Mesothelial cell of epicardium (in vitro differentiated cells): ENCODE measurements around the gene PRRT3. TPM values are rescaled to one million over a fixed set of nuclear protein-coding genes. Genes with fewer than 3 reads are reported as not detected.

Experiments
- DNase-seq, 2 experiments: peaks; one replicate each; pipeline ENCODE4 v3.0.0; 2021; ENCODE audit warnings: low spot score in 2 of 2; ENCODE audit not compliant: unreplicated experiment in 2 of 2
- H3K27ac Mint-ChIP-seq: 2 replicates; pipeline ENCODE4 v1.8.0; 2021; ENCODE audit warnings: mixed read lengths
- H3K27me3 Mint-ChIP-seq: 2 replicates; pipeline ENCODE4 v1.8.0; 2021; ENCODE audit warnings: low read depth, mixed read lengths
- H3K36me3 Mint-ChIP-seq: 2 replicates; pipeline ENCODE4 v1.8.0; 2021; ENCODE audit warnings: mixed read lengths
- H3K4me1 Mint-ChIP-seq: 2 replicates; pipeline ENCODE4 v1.8.0; 2021; ENCODE audit warnings: mixed read lengths
- H3K4me3 Mint-ChIP-seq: 2 replicates; pipeline ENCODE4 v1.8.0; 2021; ENCODE audit warnings: mild to moderate bottlenecking, moderate library complexity, mixed read lengths
- H3K9me3 Mint-ChIP-seq: 2 replicates; pipeline ENCODE4 v1.8.0; 2021; ENCODE audit warnings: mixed read lengths
- total RNA-seq: library from RNA; stranded (reverse); gene quantifications from 3 replicates; pipeline ENCODE4 v1.2.1, GENCODE V29; 2021
- TF ChIP-seq, protein P1 (sequence below): fragments of 200-600 bp; sonication (generic); IDR thresholded peaks from one replicate; pipeline ENCODE4 v1.5.0; 2021; ENCODE audit warnings: antibody characterized with exemption; ENCODE audit not compliant: unreplicated experiment

The PRRT3 gene
- total RNA-seq, 1 donor from 2014 or later = 8.3 TPM

DNA sequence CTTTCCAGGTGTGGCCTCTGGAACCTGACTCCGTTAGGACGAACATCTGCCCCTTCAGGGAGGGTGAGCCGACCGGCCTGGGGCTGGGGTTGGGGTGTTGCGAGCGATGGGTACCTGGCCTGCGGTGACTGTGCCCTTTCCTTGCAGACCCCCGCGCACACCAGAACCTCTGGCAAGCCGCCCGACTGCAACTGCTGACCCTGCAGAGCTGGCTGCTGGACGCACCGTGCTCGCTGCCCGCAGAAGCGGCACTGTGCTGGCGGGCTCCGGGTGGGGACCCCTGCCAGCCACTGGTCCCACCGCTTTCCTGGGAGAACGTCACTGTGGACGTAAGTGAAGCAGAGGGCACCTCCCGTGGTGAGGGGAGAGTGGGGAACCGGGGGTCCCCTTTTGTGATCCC, 24.1 kb downstream of the PRRT3 start:
- H3K9me3 Mint-ChIP-seq = no peaks in the 10 kb centered on the region
- no peak overlapping the region for H3K4me3 Mint-ChIP-seq
- DNase-seq = no peak

DNA sequence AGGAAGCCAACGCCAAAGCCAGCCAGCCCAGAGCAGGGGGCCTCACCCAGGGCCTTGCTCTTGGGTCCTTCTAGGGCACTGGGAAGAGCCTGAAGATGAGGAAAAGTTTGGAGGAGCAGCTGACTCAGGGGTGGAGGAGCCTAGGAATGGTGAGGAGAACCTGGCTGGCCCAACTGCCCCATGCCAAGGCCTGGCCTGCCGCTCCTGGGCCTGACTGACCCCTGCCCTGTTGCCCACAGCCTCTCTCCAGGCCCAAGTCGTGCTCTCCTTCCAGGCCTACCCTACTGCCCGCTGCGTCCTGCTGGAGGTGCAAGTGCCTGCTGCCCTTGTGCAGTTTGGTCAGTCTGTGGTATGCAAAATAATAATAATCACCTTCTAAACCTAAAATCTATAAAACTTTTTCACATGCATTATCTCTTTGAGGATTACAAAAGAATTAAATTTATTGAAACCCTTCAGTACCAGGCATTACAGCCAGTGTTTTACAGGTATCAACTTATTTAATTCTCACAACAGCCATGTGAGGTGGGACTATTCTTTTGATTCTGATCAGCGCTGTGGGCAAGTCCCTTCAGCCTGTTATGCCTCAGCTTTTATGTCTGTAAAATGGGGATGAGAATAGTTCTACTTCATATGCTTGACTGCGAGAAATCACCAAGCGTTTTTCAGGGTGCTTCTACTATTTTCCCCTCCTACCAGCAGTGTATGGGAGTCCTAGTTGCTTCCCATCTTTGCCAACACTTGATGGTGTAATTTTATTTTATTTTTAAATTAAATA, 33.8 kb downstream of the PRRT3 start:
- TF ChIP-seq, protein P1, sequence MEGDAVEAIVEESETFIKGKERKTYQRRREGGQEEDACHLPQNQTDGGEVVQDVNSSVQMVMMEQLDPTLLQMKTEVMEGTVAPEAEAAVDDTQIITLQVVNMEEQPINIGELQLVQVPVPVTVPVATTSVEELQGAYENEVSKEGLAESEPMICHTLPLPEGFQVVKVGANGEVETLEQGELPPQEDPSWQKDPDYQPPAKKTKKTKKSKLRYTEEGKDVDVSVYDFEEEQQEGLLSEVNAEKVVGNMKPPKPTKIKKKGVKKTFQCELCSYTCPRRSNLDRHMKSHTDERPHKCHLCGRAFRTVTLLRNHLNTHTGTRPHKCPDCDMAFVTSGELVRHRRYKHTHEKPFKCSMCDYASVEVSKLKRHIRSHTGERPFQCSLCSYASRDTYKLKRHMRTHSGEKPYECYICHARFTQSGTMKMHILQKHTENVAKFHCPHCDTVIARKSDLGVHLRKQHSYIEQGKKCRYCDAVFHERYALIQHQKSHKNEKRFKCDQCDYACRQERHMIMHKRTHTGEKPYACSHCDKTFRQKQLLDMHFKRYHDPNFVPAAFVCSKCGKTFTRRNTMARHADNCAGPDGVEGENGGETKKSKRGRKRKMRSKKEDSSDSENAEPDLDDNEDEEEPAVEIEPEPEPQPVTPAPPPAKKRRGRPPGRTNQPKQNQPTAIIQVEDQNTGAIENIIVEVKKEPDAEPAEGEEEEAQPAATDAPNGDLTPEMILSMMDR = no peak
- H3K36me3 Mint-ChIP-seq = peaks cover 3% of the 10 kb centered on the region
- H3K4me3 Mint-ChIP-seq = no peak overlapping the region
- no peak overlapping the region for H3K27ac Mint-ChIP-seq
- H3K27me3 Mint-ChIP-seq = no peaks in the 10 kb centered on the region
- H3K9me3 Mint-ChIP-seq = no peaks in the 10 kb centered on the region
- DNase-seq = no peak
- peaks cover 22% of the 10 kb centered on the region for H3K4me1 Mint-ChIP-seq

More for the DNA sequence above, 24.1 kb downstream of the PRRT3 start:
- Mint-ChIP-seq H3K27me3 (no peaks in the 10 kb centered on the region), H3K4me1 (peaks cover 3% of the 10 kb centered on the region), H3K36me3 (peaks cover 18% of the 10 kb centered on the region), H3K27ac (no peak overlapping the region)
- TF ChIP-seq, protein P1 = no peak

DNA sequence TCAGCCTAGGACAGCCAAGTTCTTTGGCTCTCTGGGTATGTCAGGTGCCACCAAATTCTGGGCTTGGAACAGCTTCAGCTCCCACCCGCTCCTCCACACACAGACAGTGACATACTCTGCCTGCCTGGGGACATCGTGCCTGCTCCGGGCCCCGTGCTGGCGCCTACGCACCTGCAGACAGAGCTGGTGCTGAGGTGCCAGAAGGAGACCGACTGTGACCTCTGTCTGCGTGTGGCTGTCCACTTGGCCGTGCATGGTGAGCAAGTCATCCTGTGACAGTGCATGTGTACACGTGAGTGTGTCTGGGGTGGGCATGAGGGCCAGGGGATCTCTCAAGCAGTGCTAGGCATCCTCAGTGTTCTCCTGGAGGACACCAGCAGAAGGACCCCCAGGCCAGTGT, 34.4 kb downstream of the PRRT3 start:
- Mint-ChIP-seq H3K36me3 (peaks cover 3% of the 10 kb centered on the region), H3K9me3 (no peaks in the 10 kb centered on the region), H3K27ac (peak overlapping the region; percentile 85), H3K4me3 (peak overlapping the region; percentile 28), H3K27me3 (no peaks in the 10 kb centered on the region), H3K4me1 (peaks cover 22% of the 10 kb centered on the region)
- no peak for DNase-seq
- TF ChIP-seq, protein P1 = no peak

DNA sequence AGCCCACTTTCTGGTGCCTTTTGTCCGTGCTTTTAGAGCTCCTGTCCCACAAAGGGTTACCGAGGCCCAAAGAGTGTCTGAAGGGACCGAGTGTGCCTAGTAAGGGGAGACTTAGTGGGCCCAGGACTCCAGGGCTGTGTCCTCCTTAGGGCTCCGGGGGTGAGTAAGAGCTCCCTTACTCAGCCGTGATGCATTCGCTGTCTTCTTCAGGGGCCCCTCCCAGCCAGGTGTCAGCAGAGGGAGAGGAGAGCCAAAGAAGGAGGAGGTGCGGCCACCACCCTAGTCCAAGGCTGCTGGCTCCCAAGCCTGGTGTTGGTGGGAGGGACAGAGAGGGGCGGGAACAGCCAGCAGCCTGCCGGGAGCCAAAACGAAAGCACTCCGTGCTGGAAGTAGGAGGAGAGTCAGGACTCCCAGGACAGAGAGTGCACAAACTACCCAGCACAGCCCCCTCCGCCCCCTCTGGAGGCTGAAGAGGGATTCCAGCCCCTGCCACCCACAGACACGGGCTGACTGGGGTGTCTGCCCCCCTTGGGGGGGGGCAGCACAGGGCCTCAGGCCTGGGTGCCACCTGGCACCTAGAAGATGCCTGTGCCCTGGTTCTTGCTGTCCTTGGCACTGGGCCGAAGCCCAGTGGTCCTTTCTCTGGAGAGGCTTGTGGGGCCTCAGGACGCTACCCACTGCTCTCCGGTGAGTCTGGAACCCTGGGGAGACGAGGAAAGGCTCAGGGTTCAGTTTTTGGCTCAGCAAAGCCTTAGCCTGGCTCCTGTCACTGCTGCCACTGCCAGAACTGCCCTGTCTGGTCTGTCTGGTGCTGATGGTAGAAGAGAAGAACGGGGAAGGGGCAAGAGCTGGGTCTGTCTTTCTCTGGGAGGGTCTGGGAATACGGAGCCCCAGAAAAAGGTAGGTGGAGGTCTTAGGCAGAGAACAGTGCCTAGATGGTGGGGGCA, 35.2 kb downstream of the PRRT3 start, which contains the start of gene IL17RC:
Gene IL17RC, plus strand, starts transcription at position 365 of the 947 bp plus-strand sequence. Its CDS starts 218 bp downstream, at position 583.
- TF ChIP-seq, protein P1 = no peak
- peaks cover 22% of the 10 kb centered on the region for H3K4me1 Mint-ChIP-seq
- H3K9me3 Mint-ChIP-seq = no peaks in the 10 kb centered on the region
- H3K4me3 Mint-ChIP-seq = peak within 1 kb of the TSS; percentile 76
- DNase-seq = peak; percentile 50 to 76
- peak within 1 kb of the TSS; percentile 85 for H3K27ac Mint-ChIP-seq
- no peaks in the 10 kb centered on the region for H3K27me3 Mint-ChIP-seq
- H3K36me3 Mint-ChIP-seq = peaks cover 4% of the 10 kb centered on the region

DNA sequence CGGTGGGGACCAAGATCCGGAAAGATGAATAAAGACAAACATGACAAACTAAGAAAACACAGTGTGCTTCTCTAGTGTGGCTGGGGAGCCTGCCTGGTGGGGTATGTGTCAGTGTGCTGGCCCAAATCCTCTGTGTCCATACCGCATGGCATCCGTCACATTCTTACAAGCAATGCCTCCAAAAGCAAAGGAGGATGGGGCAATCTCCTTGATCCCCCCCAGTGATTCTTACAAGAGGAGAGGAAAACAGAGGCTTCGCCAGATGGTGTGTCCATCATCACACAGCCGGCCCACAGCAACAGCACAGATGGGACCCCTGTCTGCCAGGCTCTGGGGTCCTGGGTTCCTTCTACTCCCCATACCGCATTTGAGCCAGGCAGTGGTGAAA, 35.9 kb downstream of the PRRT3 start:
- H3K4me1 Mint-ChIP-seq = peaks cover 22% of the 10 kb centered on the region
- no peaks in the 10 kb centered on the region for H3K27me3 Mint-ChIP-seq
- DNase-seq = no peak
- peaks cover 4% of the 10 kb centered on the region for H3K36me3 Mint-ChIP-seq
- TF ChIP-seq, protein P1 = no peak
- H3K4me3 Mint-ChIP-seq = peak overlapping the region; percentile 76
- H3K9me3 Mint-ChIP-seq = no peaks in the 10 kb centered on the region
- H3K27ac Mint-ChIP-seq = peak overlapping the region; percentile 69
